ENCODE measurements around the gene KHDRBS1.

DNA sequence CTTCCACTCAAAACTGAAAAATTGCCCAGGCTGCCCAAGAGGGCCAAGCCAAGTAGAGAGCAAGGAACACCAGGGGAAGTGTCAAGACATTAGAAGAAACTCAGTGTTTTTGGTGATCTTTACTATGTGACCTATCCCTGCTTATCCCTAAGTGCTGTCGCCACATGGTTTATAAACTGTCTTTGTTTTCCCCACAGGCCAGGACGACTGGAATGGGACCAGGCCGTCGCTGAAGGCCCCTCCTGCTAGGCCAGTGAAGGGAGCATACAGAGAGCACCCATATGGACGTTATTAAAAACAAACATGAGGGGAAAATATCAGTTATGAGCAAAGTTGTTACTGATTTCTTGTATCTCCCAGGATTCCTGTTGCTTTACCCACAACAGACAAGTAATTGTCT lies 28.7 kb downstream of the KHDRBS1 start:
- TF ChIP-seq, protein P1, sequence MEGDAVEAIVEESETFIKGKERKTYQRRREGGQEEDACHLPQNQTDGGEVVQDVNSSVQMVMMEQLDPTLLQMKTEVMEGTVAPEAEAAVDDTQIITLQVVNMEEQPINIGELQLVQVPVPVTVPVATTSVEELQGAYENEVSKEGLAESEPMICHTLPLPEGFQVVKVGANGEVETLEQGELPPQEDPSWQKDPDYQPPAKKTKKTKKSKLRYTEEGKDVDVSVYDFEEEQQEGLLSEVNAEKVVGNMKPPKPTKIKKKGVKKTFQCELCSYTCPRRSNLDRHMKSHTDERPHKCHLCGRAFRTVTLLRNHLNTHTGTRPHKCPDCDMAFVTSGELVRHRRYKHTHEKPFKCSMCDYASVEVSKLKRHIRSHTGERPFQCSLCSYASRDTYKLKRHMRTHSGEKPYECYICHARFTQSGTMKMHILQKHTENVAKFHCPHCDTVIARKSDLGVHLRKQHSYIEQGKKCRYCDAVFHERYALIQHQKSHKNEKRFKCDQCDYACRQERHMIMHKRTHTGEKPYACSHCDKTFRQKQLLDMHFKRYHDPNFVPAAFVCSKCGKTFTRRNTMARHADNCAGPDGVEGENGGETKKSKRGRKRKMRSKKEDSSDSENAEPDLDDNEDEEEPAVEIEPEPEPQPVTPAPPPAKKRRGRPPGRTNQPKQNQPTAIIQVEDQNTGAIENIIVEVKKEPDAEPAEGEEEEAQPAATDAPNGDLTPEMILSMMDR (IDR thresholded peaks at IDR 0.05), result no peak
- TF ChIP-seq POLR2A (IDR thresholded peaks at IDR 0.05), result no peak

Measured in lower leg skin (tissue), 3 donors.